Parathyroid adenoma (tissue), 2 donors: ENCODE measurements around the gene COL20A1.
"Not testable (repeated sequence)": the region's sequence is repeated elsewhere in the genome, so short reads cannot be mapped to it uniquely, and the experiment has no call there.

Source experiments
- H2AFZ ChIP-seq: fragments of 300-600 bp; sonication (generic); one replicate; pipeline ENCODE4 v1.7.0; 2017; ENCODE audit warnings: antibody characterized with exemption, mild to moderate bottlenecking
- H3K27ac ChIP-seq: fragments of 300-600 bp; sonication (generic); one replicate; pipeline ENCODE4 v1.7.0; 2017
- H3K27me3 ChIP-seq: fragments of 300-600 bp; sonication (generic); one replicate; pipeline ENCODE4 v1.7.0; 2017; ENCODE audit warnings: low read length; ENCODE audit not compliant: control insufficient read depth, insufficient read depth
- H3K36me3 ChIP-seq: fragments of 300-600 bp; sonication (generic); one replicate; pipeline ENCODE4 v1.7.0; 2017; ENCODE audit warnings: low read length; ENCODE audit not compliant: control insufficient read depth, insufficient read depth
- H3K4me1 ChIP-seq: fragments of 300-600 bp; sonication (generic); one replicate; pipeline ENCODE4 v1.7.0; 2017; ENCODE audit warnings: control low read depth
- H3K4me2 ChIP-seq: fragments of 300-600 bp; sonication (generic); one replicate; pipeline ENCODE4 v1.7.0; 2017; ENCODE audit warnings: low read length
- H3K4me3 ChIP-seq: fragments of 300-600 bp; sonication (generic); one replicate; pipeline ENCODE4 v1.7.0; 2017; ENCODE audit warnings: low read depth, low read length
- H3K79me2 ChIP-seq: fragments of 300-600 bp; sonication (generic); one replicate; pipeline ENCODE4 v1.7.0; 2017; ENCODE audit warnings: control low read depth
- H3K9ac ChIP-seq: fragments of 300-600 bp; sonication (generic); one replicate; pipeline ENCODE4 v1.7.0; 2017; ENCODE audit warnings: mild to moderate bottlenecking
- H3K9me3 ChIP-seq: fragments of 300-600 bp; sonication (generic); one replicate; pipeline ENCODE4 v1.7.0; 2017; ENCODE audit warnings: low read length; ENCODE audit not compliant: control insufficient read depth
- CTCF ChIP-seq: fragments of 300-600 bp; sonication (generic); IDR thresholded peaks from one replicate; pipeline ENCODE4 v1.7.0; 2017; ENCODE audit warnings: antibody characterized with exemption, mild to moderate bottlenecking
- donor health status: primary hyperparathyroidism.

The COL20A1 gene

GRCh38 chr20:63377951-63378381, 85.0 kb downstream of the COL20A1 start:
- peaks cover 3% of the 10 kb centered on the region for H3K27me3 ChIP-seq
- H3K9me3 ChIP-seq: no peaks in the 10 kb centered on the region
- no peak overlapping the region for H3K4me3 ChIP-seq
- H3K4me1 ChIP-seq: peaks cover 8% of the 10 kb centered on the region
- TF ChIP-seq CTCF: no peak
- H2AFZ ChIP-seq: no peak overlapping the region
- H3K27ac ChIP-seq: no peak overlapping the region
- H3K79me2 ChIP-seq: no peaks in the 10 kb centered on the region
- no peak overlapping the region for H3K9ac ChIP-seq
- no peak overlapping the region for H3K4me2 ChIP-seq
- H3K36me3 ChIP-seq: no peaks in the 10 kb centered on the region

GRCh38 chr20:63378626-63379025, 85.6 kb downstream of the COL20A1 start:
- H3K9ac ChIP-seq: no peak overlapping the region
- no peak overlapping the region for H2AFZ ChIP-seq
- no peaks in the 10 kb centered on the region for H3K79me2 ChIP-seq
- H3K9me3 ChIP-seq: no peaks in the 10 kb centered on the region
- peaks cover 8% of the 10 kb centered on the region for H3K4me1 ChIP-seq
- H3K27ac ChIP-seq: no peak overlapping the region
- no peak overlapping the region for H3K4me3 ChIP-seq
- H3K4me2 ChIP-seq: no peak overlapping the region
- H3K36me3 ChIP-seq: no peaks in the 10 kb centered on the region
- no peak for TF ChIP-seq CTCF
- peaks cover 3% of the 10 kb centered on the region for H3K27me3 ChIP-seq

GRCh38 chr20:63379296-63379695, 86.3 kb downstream of the COL20A1 start:
- no peak for TF ChIP-seq CTCF
- Histone ChIP-seq H3K9me3 (no peaks in the 10 kb centered on the region), H3K4me3 (no peak overlapping the region), H3K9ac (no peak overlapping the region), H3K4me2 (no peak overlapping the region), H3K36me3 (no peaks in the 10 kb centered on the region), H3K4me1 (peaks cover 8% of the 10 kb centered on the region), H3K27me3 (peaks cover 3% of the 10 kb centered on the region), H3K27ac (no peak overlapping the region), H3K79me2 (no peaks in the 10 kb centered on the region), H2AFZ (no peak overlapping the region)

- not testable (repeated sequence) for H3K27ac ChIP-seq, H3K4me3 ChIP-seq, H3K36me3 ChIP-seq, H3K27me3 ChIP-seq, H3K4me2 ChIP-seq, H3K4me1 ChIP-seq, H3K79me2 ChIP-seq, H2AFZ ChIP-seq, H3K9ac ChIP-seq, H3K9me3 ChIP-seq
These were observed 86.9 kb downstream of the COL20A1 start for GRCh38 chr20:63379872-63380271.

- no peak overlapping the region for H3K27ac ChIP-seq
- no peak overlapping the region for H3K9ac ChIP-seq
- H3K4me3 ChIP-seq: no peak overlapping the region
- H3K79me2 ChIP-seq: no peaks in the 10 kb centered on the region
- no peak for TF ChIP-seq CTCF
- peaks cover 3% of the 10 kb centered on the region for H3K27me3 ChIP-seq
- H3K9me3 ChIP-seq: no peaks in the 10 kb centered on the region
- no peak overlapping the region for H2AFZ ChIP-seq
- no peak overlapping the region for H3K4me2 ChIP-seq
- H3K36me3 ChIP-seq: no peaks in the 10 kb centered on the region
- peaks cover 8% of the 10 kb centered on the region for H3K4me1 ChIP-seq
These were observed 87.4 kb downstream of the COL20A1 start for GRCh38 chr20:63380346-63380870.
